ES-I3 (cell line): ENCODE results near the gene ARID1A.

Source experiments
- H3K36me3 ChIP-seq: 2 replicates; pipeline ENCODE4 v1.6.1; 2013; ENCODE audit warnings: mild to moderate bottlenecking, low read length, control low read depth, moderate library complexity; ENCODE audit not compliant: insufficient read depth
- H3K4me1 ChIP-seq: 2 replicates; pipeline ENCODE4 v1.6.1; 2013; ENCODE audit warnings: mild to moderate bottlenecking, control low read depth, low read length; ENCODE audit not compliant: insufficient read depth
- H3K9ac ChIP-seq: 2 replicates; pipeline ENCODE4 v1.6.1; 2013; ENCODE audit warnings: low read depth, mild to moderate bottlenecking, low read length, moderate library complexity
- H3K9me3 ChIP-seq: 2 replicates; pipeline ENCODE4 v1.6.1; 2013; ENCODE audit warnings: mild to moderate bottlenecking, low read length, moderate library complexity; ENCODE audit not compliant: control insufficient read depth, insufficient read depth

The ARID1A gene

GRCh38 chr1:26728645-26729044 is 32.8 kb downstream of the ARID1A start:
- Histone ChIP-seq H3K4me1 (peaks cover 31% of the 10 kb centered on the region), H3K9me3 (no peaks in the 10 kb centered on the region), H3K9ac (no peak overlapping the region), H3K36me3 (peaks cover 25% of the 10 kb centered on the region)

DNA sequence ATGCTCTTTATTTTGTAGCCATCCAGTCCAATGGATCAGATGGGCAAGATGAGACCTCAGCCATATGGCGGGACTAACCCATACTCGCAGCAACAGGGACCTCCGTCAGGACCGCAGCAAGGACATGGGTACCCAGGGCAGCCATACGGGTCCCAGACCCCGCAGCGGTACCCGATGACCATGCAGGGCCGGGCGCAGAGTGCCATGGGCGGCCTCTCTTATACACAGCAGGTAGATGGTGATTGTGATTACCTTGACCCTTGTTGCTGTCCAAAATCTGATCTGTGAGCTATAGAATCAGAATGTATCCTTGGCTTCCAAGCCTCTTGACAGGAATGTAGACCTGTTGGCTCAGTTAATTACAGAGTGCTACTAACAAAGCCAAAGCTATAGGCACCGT is 33.8 kb downstream of the ARID1A start:
- Histone ChIP-seq H3K36me3 (peaks cover 30% of the 10 kb centered on the region), H3K4me1 (peaks cover 21% of the 10 kb centered on the region), H3K9ac (no peak overlapping the region), H3K9me3 (no peaks in the 10 kb centered on the region)

- Histone ChIP-seq H3K36me3 (peaks cover 35% of the 10 kb centered on the region), H3K4me1 (peaks cover 11% of the 10 kb centered on the region), H3K9me3 (no peaks in the 10 kb centered on the region), H3K9ac (no peak overlapping the region)
Observed at GRCh38 chr1:26730695-26731094, 34.9 kb downstream of the ARID1A start.

DNA sequence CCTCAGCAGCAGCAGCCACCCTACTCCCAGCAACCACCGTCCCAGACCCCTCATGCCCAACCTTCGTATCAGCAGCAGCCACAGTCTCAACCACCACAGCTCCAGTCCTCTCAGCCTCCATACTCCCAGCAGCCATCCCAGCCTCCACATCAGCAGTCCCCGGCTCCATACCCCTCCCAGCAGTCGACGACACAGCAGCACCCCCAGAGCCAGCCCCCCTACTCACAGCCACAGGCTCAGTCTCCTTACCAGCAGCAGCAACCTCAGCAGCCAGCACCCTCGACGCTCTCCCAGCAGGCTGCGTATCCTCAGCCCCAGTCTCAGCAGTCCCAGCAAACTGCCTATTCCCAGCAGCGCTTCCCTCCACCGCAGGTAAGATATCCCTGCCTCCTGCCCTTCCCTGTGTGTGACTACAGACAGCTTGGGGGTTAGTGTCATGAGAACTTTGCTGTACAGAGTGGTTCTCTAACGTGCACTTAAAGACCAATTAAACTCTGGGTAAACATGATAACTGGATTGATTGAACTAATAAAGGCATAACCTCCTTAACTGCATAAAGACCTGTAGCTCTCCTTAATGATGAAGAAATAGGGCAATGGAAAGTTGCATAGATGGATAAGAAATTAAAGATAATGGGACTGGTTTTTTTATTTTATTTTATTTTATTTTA is 35.6 kb downstream of the ARID1A start:
- Histone ChIP-seq H3K9me3 (no peaks in the 10 kb centered on the region), H3K9ac (no peak overlapping the region), H3K36me3 (peaks cover 35% of the 10 kb centered on the region), H3K4me1 (peaks cover 8% of the 10 kb centered on the region; the same call in 1 of the 2 replicates)

DNA sequence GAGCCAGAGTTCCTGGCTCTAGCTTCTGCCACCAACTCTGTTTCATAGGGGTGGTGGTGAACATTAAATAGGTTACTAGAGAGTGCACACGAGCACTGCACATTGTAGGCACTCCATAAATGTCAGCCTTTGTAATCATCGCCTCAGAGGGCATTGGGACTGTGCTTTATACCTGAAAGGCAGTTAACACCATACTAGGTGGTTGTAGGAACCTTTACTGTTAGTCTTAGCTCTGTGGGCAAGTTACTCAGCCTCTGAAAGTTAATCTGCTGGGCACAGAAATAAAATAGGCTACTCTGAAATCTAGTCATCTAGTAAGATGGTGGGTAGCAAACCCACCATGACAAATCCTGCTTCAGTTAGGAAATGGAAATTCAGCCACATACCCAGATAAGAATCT is 37.6 kb downstream of the ARID1A start:
- no peak overlapping the region for H3K9ac ChIP-seq
- H3K9me3 ChIP-seq = no peaks in the 10 kb centered on the region
- no peaks in the 10 kb centered on the region for H3K4me1 ChIP-seq
- H3K36me3 ChIP-seq = peaks cover 35% of the 10 kb centered on the region

DNA sequence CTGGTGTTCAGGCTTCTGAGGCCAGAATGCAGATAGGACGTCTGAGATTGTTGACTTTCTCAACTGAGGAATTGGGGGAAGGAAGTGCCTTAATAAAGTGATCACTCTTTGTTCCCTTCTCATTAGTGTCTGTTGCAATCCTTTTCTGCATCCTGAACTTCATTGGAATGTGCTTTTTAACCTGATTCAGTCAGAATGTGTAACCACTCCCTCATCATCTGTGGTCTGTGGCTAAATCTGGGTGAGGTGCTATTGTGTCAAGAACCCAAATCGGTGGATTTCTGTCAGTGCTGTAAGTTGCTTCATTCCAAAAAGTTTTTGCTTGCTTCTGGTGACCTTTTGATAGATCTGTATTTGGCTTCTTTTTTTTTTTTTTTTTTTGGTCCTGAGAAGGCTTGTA is 38.2 kb downstream of the ARID1A start:
- no peaks in the 10 kb centered on the region for H3K4me1 ChIP-seq
- H3K36me3 ChIP-seq = peaks cover 35% of the 10 kb centered on the region
- no peaks in the 10 kb centered on the region for H3K9me3 ChIP-seq
- H3K9ac ChIP-seq = no peak overlapping the region

DNA sequence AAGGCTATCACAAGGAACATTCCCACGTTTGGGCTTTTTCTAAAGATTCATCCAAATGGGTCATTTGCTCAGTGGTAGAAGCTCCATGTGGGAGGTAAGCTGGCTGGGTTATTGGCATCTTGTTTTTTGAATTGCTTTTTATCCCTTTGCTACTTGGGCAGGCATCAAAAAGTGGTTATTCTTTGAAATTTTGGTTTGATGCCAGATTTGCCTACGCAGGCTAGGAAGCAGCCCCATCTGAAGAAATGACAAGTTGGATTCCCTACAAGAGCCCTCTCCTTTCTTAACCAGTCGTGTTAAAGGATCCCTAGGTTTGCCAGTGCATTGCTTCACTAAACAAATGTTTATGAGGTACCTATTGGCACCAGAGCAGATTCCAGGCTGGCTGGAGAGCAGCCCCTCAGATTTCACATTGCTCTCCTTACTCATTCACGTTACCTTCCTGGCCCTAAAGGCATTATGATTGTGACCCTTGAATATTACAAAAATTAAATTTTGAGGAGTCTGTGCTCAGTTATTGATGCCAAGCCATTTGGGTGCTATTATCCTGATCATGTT is 38.8 kb downstream of the ARID1A start:
- no peaks in the 10 kb centered on the region for H3K4me1 ChIP-seq
- peaks cover 41% of the 10 kb centered on the region for H3K36me3 ChIP-seq
- no peak overlapping the region for H3K9ac ChIP-seq
- H3K9me3 ChIP-seq = no peaks in the 10 kb centered on the region

- Histone ChIP-seq H3K9ac (no peak overlapping the region), H3K4me1 (peaks cover 6% of the 10 kb centered on the region; the same call in 1 of the 2 replicates), H3K9me3 (no peaks in the 10 kb centered on the region), H3K36me3 (peaks cover 17% of the 10 kb centered on the region)
Observed at GRCh38 chr1:26739329-26739914, 43.6 kb downstream of the ARID1A start.

GRCh38 chr1:26740023-26740634 is 44.3 kb downstream of the ARID1A start:
- Histone ChIP-seq H3K4me1 (peaks cover 9% of the 10 kb centered on the region; the same call in 1 of the 2 replicates), H3K36me3 (peaks cover 14% of the 10 kb centered on the region), H3K9me3 (no peaks in the 10 kb centered on the region), H3K9ac (no peak overlapping the region)

DNA sequence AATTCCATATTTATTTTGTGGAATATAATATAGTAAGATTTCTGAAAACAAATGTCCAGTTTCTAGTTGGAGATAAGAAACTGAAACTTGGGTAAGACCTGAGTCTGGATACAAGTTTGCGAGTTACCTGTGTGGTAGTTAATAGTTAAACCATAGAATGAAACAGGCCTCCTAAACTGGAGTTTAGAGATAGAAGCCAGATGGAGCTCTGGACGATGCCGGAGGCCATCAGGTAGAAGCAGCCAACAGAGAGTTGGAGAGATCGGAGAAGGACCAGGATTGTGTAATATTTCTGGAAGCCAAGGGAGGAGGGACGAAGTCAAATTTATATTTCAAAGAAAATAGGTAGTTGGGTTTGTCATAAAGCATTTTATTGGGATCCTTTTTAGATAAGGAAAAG is 45.1 kb downstream of the ARID1A start:
- H3K4me1 ChIP-seq = peaks cover 9% of the 10 kb centered on the region; the same call in 1 of the 2 replicates
- no peaks in the 10 kb centered on the region for H3K9me3 ChIP-seq
- H3K9ac ChIP-seq = no peak overlapping the region
- H3K36me3 ChIP-seq = peaks cover 11% of the 10 kb centered on the region

- Histone ChIP-seq H3K9me3 (no peaks in the 10 kb centered on the region), H3K4me1 (peaks cover 9% of the 10 kb centered on the region; the same call in 1 of the 2 replicates), H3K36me3 (peaks cover 13% of the 10 kb centered on the region), H3K9ac (no peak overlapping the region)
Observed at GRCh38 chr1:26743426-26744059, 47.7 kb downstream of the ARID1A start.

DNA sequence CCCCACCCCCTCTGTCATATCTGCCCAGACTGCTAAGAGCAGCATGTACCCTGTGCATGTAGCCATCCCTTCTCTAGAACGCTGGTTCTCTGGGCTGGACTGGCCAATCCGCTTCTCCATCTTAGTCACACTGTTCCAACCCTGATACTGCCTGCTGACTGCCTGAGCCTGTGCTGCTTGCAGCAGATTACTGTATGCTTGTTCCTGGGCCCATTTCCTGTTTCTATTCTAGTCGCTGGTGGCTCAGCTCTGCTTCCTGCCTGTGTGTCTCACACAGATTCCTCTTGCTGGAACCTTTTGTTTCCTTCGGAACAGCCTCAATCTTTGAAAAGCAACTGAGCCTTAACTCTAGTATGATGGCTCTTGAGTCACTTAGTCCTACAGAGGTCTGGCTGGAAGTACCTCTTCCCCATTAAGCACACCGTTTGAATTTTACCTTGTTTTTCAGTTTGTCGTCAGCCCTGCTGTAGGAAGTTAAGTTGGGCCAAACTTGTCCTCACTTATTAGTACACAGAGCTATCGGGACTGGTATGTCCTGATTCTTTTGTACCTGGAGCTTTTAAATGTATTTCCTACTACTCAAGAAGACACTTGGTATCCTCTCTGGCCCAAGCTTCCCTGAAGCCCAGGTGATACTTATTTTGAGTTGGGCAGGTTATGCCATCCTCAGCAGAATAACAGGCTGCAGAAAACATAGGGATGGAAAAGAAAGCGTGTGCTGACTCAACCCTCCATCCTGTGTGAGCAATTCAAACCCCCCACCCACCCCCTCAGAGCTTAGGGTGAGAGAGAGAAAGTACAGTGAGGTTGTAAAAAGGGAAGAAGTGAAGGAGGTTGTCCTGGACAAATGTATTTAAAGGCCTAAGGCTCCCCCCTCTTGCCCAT is 48.5 kb downstream of the ARID1A start:
- peaks cover 13% of the 10 kb centered on the region for H3K36me3 ChIP-seq
- no peaks in the 10 kb centered on the region for H3K9me3 ChIP-seq

GRCh38 chr1:26745191-26745590 is 49.4 kb downstream of the ARID1A start:
- Histone ChIP-seq H3K9me3 (no peaks in the 10 kb centered on the region), H3K4me1 (peaks cover 9% of the 10 kb centered on the region; the same call in 1 of the 2 replicates), H3K36me3 (peaks cover 10% of the 10 kb centered on the region), H3K9ac (no peak overlapping the region)

More for the DNA sequence above, 48.5 kb downstream of the ARID1A start:
- peaks cover 9% of the 10 kb centered on the region; the same call in 1 of the 2 replicates for H3K4me1 ChIP-seq
- H3K9ac ChIP-seq = no peak overlapping the region
